ENCODE measurements around the gene JAG2.

Gene JAG2

DNA sequence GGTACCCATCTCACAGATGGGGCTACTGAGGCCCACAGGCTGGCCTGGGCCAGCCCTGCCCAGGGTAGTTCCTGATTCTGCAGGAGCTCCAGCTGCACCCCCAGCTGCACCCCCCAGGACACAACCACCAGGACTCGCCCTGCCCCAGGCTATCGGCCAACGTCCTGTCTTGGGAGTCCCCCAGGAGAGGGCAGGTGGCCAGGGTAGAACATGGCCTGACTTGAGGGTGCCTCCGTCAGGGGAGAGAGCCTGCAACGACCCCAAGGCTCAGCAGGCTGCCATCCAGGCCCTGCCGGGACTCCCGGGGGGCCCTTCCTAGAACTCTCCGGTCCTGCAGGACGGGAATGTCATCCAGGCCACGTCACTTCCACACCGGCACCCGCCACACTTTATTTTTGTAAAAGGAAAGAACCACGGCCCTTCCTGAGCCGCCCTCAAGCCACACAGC is 15.8 kb downstream of the JAG2 start:
- Histone ChIP-seq H3K9ac (ENCODE audit: insufficient read length, low read depth) (no peak overlapping the region), H3K4me1 (ENCODE audit: insufficient read depth, insufficient read length) (peaks cover 2% of the 10 kb centered on the region), H3K36me3 (ENCODE audit: insufficient read depth, insufficient read length, low read length) (peaks cover 10% of the 10 kb centered on the region), H3K27me3 (ENCODE audit: insufficient read depth, insufficient read length) (no peaks in the 10 kb centered on the region), H3K4me3 (ENCODE audit: insufficient read length, low read depth) (no peak overlapping the region), H3K9me3 (ENCODE audit: insufficient read depth, low read length) (no peaks in the 10 kb centered on the region)
- no peak for DNase-seq (ENCODE audit: low read depth, low spot score)
- TF ChIP-seq ZNF274 (IDR thresholded peaks at IDR 0.05; ENCODE audit: low read depth, low read length): no peak
- TF ChIP-seq SUZ12 (IDR thresholded peaks at IDR 0.05; ENCODE audit: extremely low read depth, insufficient read depth, insufficient read length): no peak
- no peak for TF ChIP-seq YY1 (IDR thresholded peaks at IDR 0.05; ENCODE audit: insufficient read depth, insufficient read length)

DNA sequence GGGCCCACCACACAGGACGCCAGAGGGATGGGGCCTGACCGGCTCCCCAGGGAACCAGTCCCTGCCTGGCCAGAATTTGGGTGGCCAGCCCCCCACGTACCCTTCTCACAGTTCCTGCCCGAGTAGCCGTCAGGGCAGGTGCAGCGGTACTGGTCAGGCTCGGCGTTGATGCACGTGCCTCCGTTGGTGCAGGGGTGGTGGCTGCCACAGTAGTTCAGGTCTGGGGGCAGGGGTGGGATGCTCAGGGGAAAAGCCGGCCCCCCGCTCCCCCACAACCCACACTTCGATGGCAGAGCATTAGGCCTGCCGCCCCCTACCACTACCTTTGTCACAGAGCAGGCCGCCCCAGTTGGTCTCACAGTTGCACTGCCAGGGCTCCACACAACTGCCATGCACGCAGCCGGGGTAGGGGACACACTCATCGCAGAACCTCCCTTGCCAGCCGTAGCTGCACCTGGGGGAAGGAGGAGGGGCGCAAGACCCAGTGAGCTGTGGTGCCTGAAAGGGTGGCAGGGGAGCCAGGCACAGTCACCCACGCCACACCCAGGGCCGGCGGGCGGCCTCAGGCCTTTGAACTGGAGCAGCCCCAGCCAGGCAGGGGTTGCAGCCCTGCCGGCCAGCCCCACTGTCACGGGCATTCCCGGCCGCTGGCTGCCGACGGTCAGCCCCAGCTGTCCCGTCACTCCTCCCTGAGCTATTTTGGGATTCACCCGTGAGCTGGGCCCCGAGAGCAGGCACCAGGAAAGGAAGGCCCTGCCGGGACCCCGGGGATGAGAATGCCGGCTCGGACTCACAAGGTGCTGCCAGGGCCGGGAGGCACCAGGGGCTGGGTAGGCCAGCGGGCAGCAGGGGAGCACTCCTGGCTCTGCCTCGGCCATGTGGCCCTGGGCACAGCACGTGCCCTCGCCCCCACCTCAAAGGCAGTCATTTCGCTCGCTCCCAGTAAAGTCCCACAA is 16.5 kb downstream of the JAG2 start:
- peaks cover 2% of the 10 kb centered on the region for H3K4me1 ChIP-seq (ENCODE audit: insufficient read depth, insufficient read length)
- DNase-seq (ENCODE audit: low read depth, low spot score): no peak
- H3K9me3 ChIP-seq (ENCODE audit: insufficient read depth, low read length): no peaks in the 10 kb centered on the region
- TF ChIP-seq SUZ12 (IDR thresholded peaks at IDR 0.05; ENCODE audit: extremely low read depth, insufficient read depth, insufficient read length) (no peak), YY1 (IDR thresholded peaks at IDR 0.05; ENCODE audit: insufficient read depth, insufficient read length) (no peak), ZNF274 (IDR thresholded peaks at IDR 0.05; ENCODE audit: low read depth, low read length) (no peak)
- no peak overlapping the region for H3K4me3 ChIP-seq (ENCODE audit: insufficient read length, low read depth)
- no peaks in the 10 kb centered on the region for H3K27me3 ChIP-seq (ENCODE audit: insufficient read depth, insufficient read length)
- peaks cover 11% of the 10 kb centered on the region for H3K36me3 ChIP-seq (ENCODE audit: insufficient read depth, insufficient read length, low read length)
- no peak overlapping the region for H3K9ac ChIP-seq (ENCODE audit: insufficient read length, low read depth)

DNA sequence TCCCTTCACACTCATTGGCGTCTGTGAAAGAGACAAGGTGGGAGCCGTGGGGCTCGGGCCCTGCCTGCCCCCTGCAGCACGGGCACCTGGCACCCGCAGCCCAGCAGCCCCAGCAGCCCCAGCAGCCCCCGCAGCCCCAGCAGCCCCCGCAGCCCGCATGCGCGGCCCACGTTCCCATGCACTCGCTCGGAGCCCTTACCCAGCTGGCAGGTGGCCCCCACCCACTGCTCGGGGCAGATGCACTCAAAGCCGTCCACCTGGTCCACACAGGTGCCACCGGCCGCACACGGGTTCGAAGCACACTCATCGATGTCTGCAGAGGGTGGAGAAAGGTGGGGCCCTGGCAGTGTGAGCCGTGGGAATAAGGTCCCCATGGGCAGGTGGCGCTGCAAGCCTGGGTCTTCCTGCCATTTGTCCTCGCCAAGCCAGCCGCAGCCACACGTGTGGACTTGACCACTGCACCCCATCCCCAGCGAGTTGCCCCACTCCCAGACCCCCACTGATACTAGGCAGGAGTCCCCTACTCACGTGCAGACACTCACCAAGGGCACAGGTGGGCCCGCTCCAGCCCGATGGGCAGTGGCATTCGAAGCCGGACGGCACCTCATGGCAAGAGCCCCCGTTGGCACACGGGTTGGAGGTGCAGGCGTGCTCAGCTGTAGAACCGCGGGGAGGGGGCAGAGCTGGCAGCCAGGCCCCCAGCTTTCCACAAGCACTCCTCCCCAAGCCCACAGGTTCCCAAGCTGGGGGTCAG is 17.3 kb downstream of the JAG2 start:
- Histone ChIP-seq H3K9ac (ENCODE audit: insufficient read length, low read depth) (no peak overlapping the region), H3K4me1 (ENCODE audit: insufficient read depth, insufficient read length) (peaks cover 2% of the 10 kb centered on the region), H3K9me3 (ENCODE audit: insufficient read depth, low read length) (no peaks in the 10 kb centered on the region), H3K4me3 (ENCODE audit: insufficient read length, low read depth) (no peak overlapping the region), H3K27me3 (ENCODE audit: insufficient read depth, insufficient read length) (no peaks in the 10 kb centered on the region), H3K36me3 (ENCODE audit: insufficient read depth, insufficient read length, low read length) (peaks cover 20% of the 10 kb centered on the region)
- TF ChIP-seq ZNF274 (IDR thresholded peaks at IDR 0.05; ENCODE audit: low read depth, low read length): no peak
- TF ChIP-seq YY1 (IDR thresholded peaks at IDR 0.05; ENCODE audit: insufficient read depth, insufficient read length): no peak
- TF ChIP-seq SUZ12 (IDR thresholded peaks at IDR 0.05; ENCODE audit: extremely low read depth, insufficient read depth, insufficient read length): no peak
- no peak for DNase-seq (ENCODE audit: low read depth, low spot score)

DNA sequence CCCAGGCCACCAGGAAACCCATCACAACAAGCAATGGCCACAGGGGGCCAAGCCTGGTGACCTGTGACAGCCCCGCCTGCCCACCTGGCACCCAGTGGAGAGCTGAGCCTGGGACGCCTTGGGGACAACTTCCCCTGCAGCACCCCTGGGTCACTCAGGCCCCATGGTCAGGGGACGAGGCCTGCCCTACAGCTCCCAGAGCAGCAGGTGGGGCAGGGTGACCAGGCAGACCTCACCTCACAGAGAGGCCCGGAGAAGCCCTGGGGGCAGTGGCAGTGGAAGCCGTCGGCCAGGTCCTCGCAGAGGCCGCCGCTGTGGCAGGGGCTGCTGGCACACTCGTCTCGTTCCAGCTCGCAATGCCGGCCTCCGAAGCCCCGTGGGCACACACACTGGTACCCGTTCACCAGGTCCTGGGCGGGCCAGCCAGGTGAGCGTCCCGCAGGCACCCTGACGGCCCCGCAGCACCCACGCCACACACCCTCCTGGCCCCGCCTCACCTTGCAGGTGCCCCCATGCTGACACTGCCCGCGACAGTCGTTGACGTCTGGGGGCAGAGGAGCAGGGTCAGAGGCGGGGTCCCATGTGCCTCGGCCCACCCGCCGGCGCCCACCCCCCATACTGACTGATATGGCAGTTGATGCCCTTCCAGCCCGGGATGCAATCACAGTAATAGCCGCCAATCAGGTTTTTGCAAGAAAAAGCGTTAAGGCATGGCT is 18.1 kb downstream of the JAG2 start:
- no peak for TF ChIP-seq ZNF274 (IDR thresholded peaks at IDR 0.05; ENCODE audit: low read depth, low read length)
- no peak for TF ChIP-seq YY1 (IDR thresholded peaks at IDR 0.05; ENCODE audit: insufficient read depth, insufficient read length)
- TF ChIP-seq SUZ12 (IDR thresholded peaks at IDR 0.05; ENCODE audit: extremely low read depth, insufficient read depth, insufficient read length): no peak
- Histone ChIP-seq H3K9me3 (ENCODE audit: insufficient read depth, low read length) (no peaks in the 10 kb centered on the region), H3K9ac (ENCODE audit: insufficient read length, low read depth) (no peak overlapping the region), H3K4me3 (ENCODE audit: insufficient read length, low read depth) (no peak overlapping the region), H3K4me1 (ENCODE audit: insufficient read depth, insufficient read length) (peaks cover 2% of the 10 kb centered on the region), H3K27me3 (ENCODE audit: insufficient read depth, insufficient read length) (no peaks in the 10 kb centered on the region), H3K36me3 (ENCODE audit: insufficient read depth, insufficient read length, low read length) (peaks cover 26% of the 10 kb centered on the region)
- DNase-seq (ENCODE audit: low read depth, low spot score): no peak

DNA sequence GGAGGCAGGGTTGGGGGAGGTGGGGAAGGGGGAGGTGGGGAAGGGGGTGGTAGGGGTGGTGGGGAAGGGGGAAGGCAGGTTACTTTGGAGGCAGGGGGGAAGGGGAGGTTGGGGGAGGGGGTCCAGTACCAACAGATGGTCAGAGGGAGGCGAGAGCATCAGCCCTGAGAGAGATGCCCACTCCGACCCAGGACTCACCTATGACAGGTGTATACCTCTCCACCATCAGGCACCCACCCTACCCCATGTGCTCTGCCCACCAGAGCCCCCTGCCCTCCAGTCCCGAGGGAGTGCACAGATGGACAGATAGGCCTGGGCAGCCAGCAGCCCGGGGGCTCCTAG is 18.6 kb downstream of the JAG2 start:
- no peaks in the 10 kb centered on the region for H3K9me3 ChIP-seq (ENCODE audit: insufficient read depth, low read length)
- no peak overlapping the region for H3K4me3 ChIP-seq (ENCODE audit: insufficient read length, low read depth)
- H3K4me1 ChIP-seq (ENCODE audit: insufficient read depth, insufficient read length): peaks cover 2% of the 10 kb centered on the region
- TF ChIP-seq YY1 (IDR thresholded peaks at IDR 0.05; ENCODE audit: insufficient read depth, insufficient read length): no peak
- TF ChIP-seq ZNF274 (IDR thresholded peaks at IDR 0.05; ENCODE audit: low read depth, low read length): no peak
- TF ChIP-seq SUZ12 (IDR thresholded peaks at IDR 0.05; ENCODE audit: extremely low read depth, insufficient read depth, insufficient read length): no peak
- no peak overlapping the region for H3K9ac ChIP-seq (ENCODE audit: insufficient read length, low read depth)
- no peaks in the 10 kb centered on the region for H3K27me3 ChIP-seq (ENCODE audit: insufficient read depth, insufficient read length)
- peaks cover 26% of the 10 kb centered on the region for H3K36me3 ChIP-seq (ENCODE audit: insufficient read depth, insufficient read length, low read length)
- DNase-seq (ENCODE audit: low read depth, low spot score): no peak

- H3K9ac ChIP-seq (ENCODE audit: insufficient read length, low read depth): no peak overlapping the region
- peaks cover 30% of the 10 kb centered on the region for H3K36me3 ChIP-seq (ENCODE audit: insufficient read depth, insufficient read length, low read length)
These were observed 19.3 kb downstream of the JAG2 start for GRCh38 chr14:105149146-105149781.

More at GRCh38 chr14:105149146-105149781, 19.3 kb downstream of the JAG2 start:
- H3K27me3 ChIP-seq (ENCODE audit: insufficient read depth, insufficient read length): no peaks in the 10 kb centered on the region
- no peaks in the 10 kb centered on the region for H3K9me3 ChIP-seq (ENCODE audit: insufficient read depth, low read length)
- peaks cover 2% of the 10 kb centered on the region for H3K4me1 ChIP-seq (ENCODE audit: insufficient read depth, insufficient read length)
- DNase-seq (ENCODE audit: low read depth, low spot score): no peak
- TF ChIP-seq ZNF274 (IDR thresholded peaks at IDR 0.05; ENCODE audit: low read depth, low read length) (no peak), YY1 (IDR thresholded peaks at IDR 0.05; ENCODE audit: insufficient read depth, insufficient read length) (no peak), SUZ12 (IDR thresholded peaks at IDR 0.05; ENCODE audit: extremely low read depth, insufficient read depth, insufficient read length) (no peak)
- no peak overlapping the region for H3K4me3 ChIP-seq (ENCODE audit: insufficient read length, low read depth)
